Loucy (cell line): ENCODE results near the gene CPEB3.

Source experiments
- CTCF ChIP-seq: fragments of 200-600 bp; sonication (generic); conservative IDR thresholded peaks from 2 replicates; pipeline ENCODE4 v1.5.1; 2014; ENCODE audit warnings: mild to moderate bottlenecking, antibody characterized with exemption, low read length
- EZH2phosphoT487 ChIP-seq: fragments of 200-600 bp; IDR thresholded peaks from 2 replicates; pipeline ENCODE4 v1.6.1; 2018; ENCODE audit warnings: antibody characterized with exemption, mild to moderate bottlenecking, moderate library complexity, borderline replicate concordance

DNA sequence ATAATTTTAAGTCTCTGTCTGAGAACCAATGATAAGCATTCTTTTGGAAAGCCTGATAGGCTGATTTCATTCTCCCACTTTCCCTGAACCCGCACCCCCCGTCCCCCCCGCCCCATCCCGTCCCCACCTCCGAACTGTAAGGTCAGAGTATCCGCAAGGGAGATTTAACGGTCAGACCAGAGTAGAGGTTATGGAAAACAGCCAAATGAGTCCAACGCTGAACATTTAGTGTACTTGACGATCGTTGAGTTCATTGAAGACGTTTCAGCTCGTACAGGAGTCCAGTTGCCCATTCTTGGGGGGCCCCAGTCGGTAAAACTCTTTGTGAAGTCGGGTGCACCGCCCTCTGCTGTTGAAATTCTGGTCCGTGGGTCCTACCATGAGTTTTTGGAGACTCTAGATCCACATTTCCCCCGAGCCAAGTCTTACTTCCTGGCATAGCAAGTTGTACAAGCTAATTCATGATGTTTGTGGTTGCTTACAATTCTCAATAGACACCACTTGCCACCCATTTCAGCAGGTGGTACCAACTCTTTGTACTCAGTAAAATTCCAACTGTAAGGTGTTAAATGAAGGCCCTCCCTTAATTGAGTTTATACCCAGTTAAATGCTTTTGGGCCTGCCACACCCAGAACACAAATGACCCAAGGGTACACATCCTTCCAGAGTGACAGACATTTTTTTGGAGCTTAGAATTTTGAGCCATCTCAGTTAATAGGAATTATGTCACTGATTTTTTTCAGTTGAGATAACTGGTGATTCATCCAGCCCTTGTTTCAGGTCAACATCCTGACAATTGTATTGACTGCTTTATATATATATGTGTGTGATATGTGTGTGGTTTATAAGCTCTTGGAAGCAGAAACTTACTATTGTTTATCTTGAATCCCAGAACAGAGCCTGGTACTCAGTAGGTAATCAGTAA, 1.3 kb upstream of the CPEB3 start:
- peak; percentile 73 for TF ChIP-seq CTCF
- no peak for TF ChIP-seq EZH2phosphoT487
